ENCODE data around the gene CRELD1.

The CRELD1 gene

GRCh38 chr3:9994086-9994844 is 60.6 kb downstream of the CRELD1 start:
- Mint-ChIP-seq H3K36me3 (peaks cover 5% of the 10 kb centered on the region), H3K27ac (no peak overlapping the region), H3K4me3 (no peak overlapping the region), H3K27me3 (no peaks in the 10 kb centered on the region), H3K9me3 (ENCODE audit: low read depth) (no peaks in the 10 kb centered on the region), H3K4me1 (ENCODE audit: low read depth) (peaks cover 2% of the 10 kb centered on the region)
